SK-N-SH treated with all-trans-retinoic acid at 6 μM for 48 hours (cell line): ENCODE data around the gene TSSC4.

Experiments
- ARNTL ChIP-seq: fragments of 450-650 bp; formaldehyde crosslinking; IDR thresholded peaks from 2 replicates; pipeline ENCODE4 v1.5.0; 2020; ENCODE audit warnings: low read depth, mild to moderate bottlenecking, moderate library complexity, borderline replicate concordance
- CREB5 ChIP-seq: fragments of 250-450 bp; sonication (Bioruptor Pico); IDR thresholded peaks from 2 replicates; pipeline ENCODE4 v1.5.1; 2020; ENCODE audit warnings: low read depth, mild to moderate bottlenecking, moderate library complexity
- CSRNP3 ChIP-seq: fragments of 250-450 bp; sonication (Bioruptor Pico); IDR thresholded peaks from 2 replicates; pipeline ENCODE4 v1.5.1; 2021; ENCODE audit warnings: mild to moderate bottlenecking, moderate library complexity
- PATZ1 ChIP-seq: fragments of 250-450 bp; sonication (Bioruptor Pico); IDR thresholded peaks from 2 replicates; pipeline ENCODE4 v1.8.0; 2020; ENCODE audit warnings: mild to moderate bottlenecking, moderate library complexity, borderline replicate concordance
- PPARA ChIP-seq: fragments of 250-450 bp; sonication (Bioruptor Pico); IDR thresholded peaks from 2 replicates; pipeline ENCODE4 v1.5.0; 2020; ENCODE audit warnings: mild to moderate bottlenecking, borderline replicate concordance
- RARB ChIP-seq: fragments of 250-450 bp; sonication (Bioruptor Pico); IDR thresholded peaks from 2 replicates; pipeline ENCODE4 v1.8.0; 2021; ENCODE audit warnings: mild to moderate bottlenecking, moderate library complexity
- SNAI2 ChIP-seq: fragments of 250-450 bp; sonication (Bioruptor Pico); IDR thresholded peaks from 2 replicates; pipeline ENCODE4 v1.5.0; 2020; ENCODE audit warnings: mild to moderate bottlenecking, moderate library complexity
- TOX ChIP-seq: fragments of 250-450 bp; sonication (Bioruptor Pico); IDR thresholded peaks from 2 replicates; pipeline ENCODE4 v1.8.0; 2021; ENCODE audit warnings: mild to moderate bottlenecking, moderate library complexity, borderline replicate concordance
- TSHZ2 ChIP-seq: fragments of 250-450 bp; sonication (Bioruptor Pico); IDR thresholded peaks from 2 replicates; pipeline ENCODE4 v1.5.0; 2020; ENCODE audit warnings: mild to moderate bottlenecking, moderate library complexity
- ZC3H10 ChIP-seq: fragments of 250-450 bp; sonication (Bioruptor Pico); IDR thresholded peaks from 2 replicates; pipeline ENCODE4 v1.5.1; 2021; ENCODE audit warnings: mild to moderate bottlenecking, moderate library complexity
- ZFP3 ChIP-seq: fragments of 250-450 bp; sonication (Bioruptor Pico); IDR thresholded peaks from 2 replicates; pipeline ENCODE4 v1.5.0; 2020; ENCODE audit warnings: mild to moderate bottlenecking, moderate library complexity
- ZFP30 ChIP-seq: fragments of 450-650 bp; formaldehyde crosslinking; IDR thresholded peaks from 2 replicates; pipeline ENCODE4 v1.5.0; 2022; ENCODE audit warnings: mild to moderate bottlenecking, moderate library complexity
- ZNF70 ChIP-seq: fragments of 450-650 bp; formaldehyde crosslinking; IDR thresholded peaks from 2 replicates; pipeline ENCODE4 v1.5.0; 2020; ENCODE audit warnings: mild to moderate bottlenecking, moderate library complexity
- ZNF8 ChIP-seq: fragments of 450-650 bp; formaldehyde crosslinking; IDR thresholded peaks from 2 replicates; pipeline ENCODE4 v1.5.0; 2020; ENCODE audit warnings: mild to moderate bottlenecking, moderate library complexity

- TF ChIP-seq ZFP30 (CRISPR knock-in tag) (no peak), SNAI2 (no peak), ZNF70 (CRISPR knock-in tag) (no peak), PPARA (no peak), RARB (CRISPR knock-in tag) (no peak), PATZ1 (CRISPR knock-in tag) (no peak), ARNTL (CRISPR knock-in tag) (no peak), CREB5 (CRISPR knock-in tag) (no peak), TOX (CRISPR knock-in tag) (no peak), ZFP3 (no peak), TSHZ2 (no peak), ZC3H10 (CRISPR knock-in tag) (no peak), ZNF8 (CRISPR knock-in tag) (no peak), CSRNP3 (no peak)
Observed at GRCh38 chr11:2431395-2431794, 30.8 kb downstream of the TSSC4 start.
